ENCODE data around the gene OTX2. TPM values are rescaled to one million over a fixed set of nuclear protein-coding genes. Genes with fewer than 3 reads are reported as not detected.

OTX2 gene
- total RNA-seq, 1 experiment from 2014 or later, result not detected

GRCh38 chr14:56829151-56829550 lies 18.9 kb upstream of the OTX2 start:
- ATAC-seq (no peak), DNase-seq (ENCODE audit: low read depth, low spot score) (no peak)
- H3K27me3 ChIP-seq (ENCODE audit: control insufficient read depth, insufficient read depth, low read length), result no peaks in the 10 kb centered on the region
- H3K27ac ChIP-seq (ENCODE audit: low read length), result no peak overlapping the region
- TF ChIP-seq, protein P1, sequence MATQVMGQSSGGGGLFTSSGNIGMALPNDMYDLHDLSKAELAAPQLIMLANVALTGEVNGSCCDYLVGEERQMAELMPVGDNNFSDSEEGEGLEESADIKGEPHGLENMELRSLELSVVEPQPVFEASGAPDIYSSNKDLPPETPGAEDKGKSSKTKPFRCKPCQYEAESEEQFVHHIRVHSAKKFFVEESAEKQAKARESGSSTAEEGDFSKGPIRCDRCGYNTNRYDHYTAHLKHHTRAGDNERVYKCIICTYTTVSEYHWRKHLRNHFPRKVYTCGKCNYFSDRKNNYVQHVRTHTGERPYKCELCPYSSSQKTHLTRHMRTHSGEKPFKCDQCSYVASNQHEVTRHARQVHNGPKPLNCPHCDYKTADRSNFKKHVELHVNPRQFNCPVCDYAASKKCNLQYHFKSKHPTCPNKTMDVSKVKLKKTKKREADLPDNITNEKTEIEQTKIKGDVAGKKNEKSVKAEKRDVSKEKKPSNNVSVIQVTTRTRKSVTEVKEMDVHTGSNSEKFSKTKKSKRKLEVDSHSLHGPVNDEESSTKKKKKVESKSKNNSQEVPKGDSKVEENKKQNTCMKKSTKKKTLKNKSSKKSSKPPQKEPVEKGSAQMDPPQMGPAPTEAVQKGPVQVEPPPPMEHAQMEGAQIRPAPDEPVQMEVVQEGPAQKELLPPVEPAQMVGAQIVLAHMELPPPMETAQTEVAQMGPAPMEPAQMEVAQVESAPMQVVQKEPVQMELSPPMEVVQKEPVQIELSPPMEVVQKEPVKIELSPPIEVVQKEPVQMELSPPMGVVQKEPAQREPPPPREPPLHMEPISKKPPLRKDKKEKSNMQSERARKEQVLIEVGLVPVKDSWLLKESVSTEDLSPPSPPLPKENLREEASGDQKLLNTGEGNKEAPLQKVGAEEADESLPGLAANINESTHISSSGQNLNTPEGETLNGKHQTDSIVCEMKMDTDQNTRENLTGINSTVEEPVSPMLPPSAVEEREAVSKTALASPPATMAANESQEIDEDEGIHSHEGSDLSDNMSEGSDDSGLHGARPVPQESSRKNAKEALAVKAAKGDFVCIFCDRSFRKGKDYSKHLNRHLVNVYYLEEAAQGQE (IDR thresholded peaks at IDR 0.05; ENCODE audit: insufficient read depth in 1 of 2, low read depth in 2 of 2, low read length in 1 of 2), result no peak
- TF ChIP-seq CTCF (IDR thresholded peaks at IDR 0.05), result no peak
- TF ChIP-seq TCF7L2 (IDR thresholded peaks at IDR 0.05; ENCODE audit: low read depth, low read length), result no peak
- no peak for TF ChIP-seq SIN3A (IDR thresholded peaks at IDR 0.05; ENCODE audit: borderline replicate concordance, insufficient read depth, low read depth, low read length)
- no peak for TF ChIP-seq POLR2AphosphoS5 (IDR thresholded peaks at IDR 0.05; ENCODE audit: low read depth, low read length)
- no peaks in the 10 kb centered on the region for H3K9me3 ChIP-seq (ENCODE audit: control insufficient read depth, insufficient read depth, low read depth, low read length)
- no peaks in the 10 kb centered on the region for H3K36me3 ChIP-seq (ENCODE audit: control insufficient read depth, insufficient read depth, low read length)
- POLR2A ChIA-PET, result no interaction called here
- CTCF ChIA-PET, result no interaction called here
- in situ Hi-C loops (cut with HindIII; ENCODE audit: low pct_unique_long_range_greater_than_20kb, low sequenced_read_pairs), result no loop called here
- H3K4me1 ChIP-seq (ENCODE audit: control insufficient read depth, insufficient read depth, low read length), result no peaks in the 10 kb centered on the region
- no peak overlapping the region for H3K4me3 ChIP-seq (ENCODE audit: low read depth in 2 of 2, low read length in 2 of 2)
- intact Hi-C loops (cut with micrococcal nuclease; ENCODE audit: unreplicated experiment), result no loop called here
- no TSS peak for BruUV-seq (replicated peaks)

GRCh38 chr14:56826214-56826613 lies 15.9 kb upstream of the OTX2 start:
- no peak for TF ChIP-seq TCF7L2 (IDR thresholded peaks at IDR 0.05; ENCODE audit: low read depth, low read length)
- TF ChIP-seq CTCF (IDR thresholded peaks at IDR 0.05), result no peak
- BruUV-seq (replicated peaks), result no TSS peak
- intact Hi-C loops (cut with micrococcal nuclease; ENCODE audit: unreplicated experiment) (no loop called here), in situ Hi-C loops (cut with HindIII; ENCODE audit: low pct_unique_long_range_greater_than_20kb, low sequenced_read_pairs) (no loop called here)
- ChIA-PET CTCF (no interaction called here), POLR2A (no interaction called here)
- ATAC-seq (no peak), DNase-seq (ENCODE audit: low read depth, low spot score) (no peak)
- H3K4me3 ChIP-seq (ENCODE audit: low read depth in 2 of 2, low read length in 2 of 2), result no peak overlapping the region
- no peak overlapping the region for H3K27ac ChIP-seq (ENCODE audit: low read length)
- H3K4me1 ChIP-seq (ENCODE audit: control insufficient read depth, insufficient read depth, low read length), result no peaks in the 10 kb centered on the region
- no peaks in the 10 kb centered on the region for H3K9me3 ChIP-seq (ENCODE audit: control insufficient read depth, insufficient read depth, low read depth, low read length)
- no peaks in the 10 kb centered on the region for H3K36me3 ChIP-seq (ENCODE audit: control insufficient read depth, insufficient read depth, low read length)
- peaks cover 3% of the 10 kb centered on the region; the same call in 1 of the 2 replicates for H3K27me3 ChIP-seq (ENCODE audit: control insufficient read depth, insufficient read depth, low read length)

Measured in Panc1 (cell line).